ENCODE measurements around the gene PLEKHO2. TPM values are rescaled to one million over a fixed set of nuclear protein-coding genes. Genes with fewer than 3 reads are reported as not detected.

Gene PLEKHO2, protein sequence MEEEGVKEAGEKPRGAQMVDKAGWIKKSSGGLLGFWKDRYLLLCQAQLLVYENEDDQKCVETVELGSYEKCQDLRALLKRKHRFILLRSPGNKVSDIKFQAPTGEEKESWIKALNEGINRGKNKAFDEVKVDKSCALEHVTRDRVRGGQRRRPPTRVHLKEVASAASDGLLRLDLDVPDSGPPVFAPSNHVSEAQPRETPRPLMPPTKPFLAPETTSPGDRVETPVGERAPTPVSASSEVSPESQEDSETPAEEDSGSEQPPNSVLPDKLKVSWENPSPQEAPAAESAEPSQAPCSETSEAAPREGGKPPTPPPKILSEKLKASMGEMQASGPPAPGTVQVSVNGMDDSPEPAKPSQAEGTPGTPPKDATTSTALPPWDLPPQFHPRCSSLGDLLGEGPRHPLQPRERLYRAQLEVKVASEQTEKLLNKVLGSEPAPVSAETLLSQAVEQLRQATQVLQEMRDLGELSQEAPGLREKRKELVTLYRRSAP
- polyA plus RNA-seq (2011; rRNA removed) (2.8 and 2.9 TPM in 2 replicates), polyA plus RNA-seq (2017; fragmentation: RNase III; extraction: RNeasy Plus Mini Kit Qiagen cat#74134 plus additional on column Dnase treatment) (3.7 to 3.9 TPM (median 3.8 TPM) in 3 replicates), polyA minus RNA-seq (2011; rRNA and poly(A)+ RNA removed) (3.8 and 4.9 TPM in 2 replicates)
- polyA plus RNA-seq (2012; cell fraction: cytosol; rRNA removed) = 3.2 and 4.1 TPM in 2 replicates
- polyA plus RNA-seq (2012; cell fraction: nucleus; rRNA removed) = 14.3 and 16.2 TPM in 2 replicates

DNA sequence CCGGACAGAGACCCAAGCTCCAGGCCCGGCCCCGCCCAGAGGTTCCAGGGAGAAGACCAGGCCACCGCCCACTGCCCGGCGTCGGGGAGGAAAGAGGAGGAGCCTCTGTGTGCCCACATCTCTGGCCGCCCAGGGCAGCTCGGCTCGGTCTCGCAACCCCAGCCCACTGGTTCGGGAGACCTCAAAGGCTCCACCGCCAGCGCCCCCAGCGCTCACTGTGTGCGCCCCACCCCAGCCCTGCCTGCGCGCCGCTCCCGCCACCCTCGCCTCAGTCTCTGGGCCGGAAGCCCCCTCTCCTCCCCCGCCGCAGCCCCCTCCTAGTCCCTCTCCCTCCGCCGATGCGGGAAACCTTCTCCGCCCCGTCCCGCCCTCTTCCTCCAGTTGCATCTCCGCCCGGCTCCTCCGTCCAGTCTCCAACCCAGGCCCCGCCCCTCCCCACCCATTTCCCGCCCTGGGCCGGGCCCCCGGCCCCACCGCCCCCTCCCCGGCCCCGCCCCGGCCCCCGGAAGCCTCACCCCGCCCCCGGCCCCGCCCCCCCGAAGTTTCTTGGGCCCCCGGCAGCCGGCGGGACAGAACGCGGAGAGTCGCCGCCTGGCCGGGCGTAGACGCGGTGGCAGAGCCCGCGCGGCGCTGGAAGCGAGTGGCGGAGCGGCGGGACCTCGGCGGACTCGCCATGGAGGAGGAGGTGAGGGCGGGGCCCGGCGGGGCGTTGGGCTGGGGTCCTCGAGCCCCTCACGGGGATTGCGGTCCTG is at the start of gene PLEKHO2:
Gene PLEKHO2, plus strand, starts transcription at position 572 of the 752 bp plus-strand sequence. Its CDS starts 102 bp downstream, at position 674.
- DNase-seq (ENCODE audit: low read depth in 1 of 2, low spot score in 1 of 2) (peak; percentile 93 to 99), ATAC-seq (peak; percentile 87 to 97), FAIRE-seq (no peak)
- WGBS (ENCODE audit: missing lambda C conversion rate) = 0% methylated on average over 3 of the region's 75 CpGs
- no peaks in the 10 kb centered on the region for H3K9me3 ChIP-seq
- no peak for TF ChIP-seq ZSCAN20 (CRISPR knock-in tag; IDR thresholded peaks at IDR 0.05)
- TF ChIP-seq MAZ (IDR thresholded peaks at IDR 0.05; ENCODE audit: borderline replicate concordance, low read depth, low read length) = no peak
- no peak for TF ChIP-seq CHD4 (IDR thresholded peaks at IDR 0.05; ENCODE audit: borderline replicate concordance)
- TF ChIP-seq, protein P1, sequence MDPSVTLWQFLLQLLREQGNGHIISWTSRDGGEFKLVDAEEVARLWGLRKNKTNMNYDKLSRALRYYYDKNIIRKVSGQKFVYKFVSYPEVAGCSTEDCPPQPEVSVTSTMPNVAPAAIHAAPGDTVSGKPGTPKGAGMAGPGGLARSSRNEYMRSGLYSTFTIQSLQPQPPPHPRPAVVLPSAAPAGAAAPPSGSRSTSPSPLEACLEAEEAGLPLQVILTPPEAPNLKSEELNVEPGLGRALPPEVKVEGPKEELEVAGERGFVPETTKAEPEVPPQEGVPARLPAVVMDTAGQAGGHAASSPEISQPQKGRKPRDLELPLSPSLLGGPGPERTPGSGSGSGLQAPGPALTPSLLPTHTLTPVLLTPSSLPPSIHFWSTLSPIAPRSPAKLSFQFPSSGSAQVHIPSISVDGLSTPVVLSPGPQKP (IDR thresholded peaks at IDR 0.05; ENCODE audit: low read depth, low read length) = no peak
- TF ChIP-seq SMC3 (IDR thresholded peaks at IDR 0.05) = 0 out of 3 replicates have a peak, but pooled peaks have one; percentile 15
- no peak for TF ChIP-seq CHD2 (IDR thresholded peaks at IDR 0.05; ENCODE audit: low read length, partially characterized antibody)
- TF ChIP-seq, protein P2, sequence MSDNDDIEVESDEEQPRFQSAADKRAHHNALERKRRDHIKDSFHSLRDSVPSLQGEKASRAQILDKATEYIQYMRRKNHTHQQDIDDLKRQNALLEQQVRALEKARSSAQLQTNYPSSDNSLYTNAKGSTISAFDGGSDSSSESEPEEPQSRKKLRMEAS (IDR thresholded peaks at IDR 0.05) = no peak
- TF ChIP-seq TFCP2L1 (CRISPR knock-in tag; IDR thresholded peaks at IDR 0.05) = peak; percentile 67; the same call in 1 of the 2 replicates
- peak in 1 of 2 experiments; percentile 84; a peak in 3 of 5 replicates for TF ChIP-seq JUN (IDR thresholded peaks at IDR 0.05)
- TF ChIP-seq, protein P3, sequence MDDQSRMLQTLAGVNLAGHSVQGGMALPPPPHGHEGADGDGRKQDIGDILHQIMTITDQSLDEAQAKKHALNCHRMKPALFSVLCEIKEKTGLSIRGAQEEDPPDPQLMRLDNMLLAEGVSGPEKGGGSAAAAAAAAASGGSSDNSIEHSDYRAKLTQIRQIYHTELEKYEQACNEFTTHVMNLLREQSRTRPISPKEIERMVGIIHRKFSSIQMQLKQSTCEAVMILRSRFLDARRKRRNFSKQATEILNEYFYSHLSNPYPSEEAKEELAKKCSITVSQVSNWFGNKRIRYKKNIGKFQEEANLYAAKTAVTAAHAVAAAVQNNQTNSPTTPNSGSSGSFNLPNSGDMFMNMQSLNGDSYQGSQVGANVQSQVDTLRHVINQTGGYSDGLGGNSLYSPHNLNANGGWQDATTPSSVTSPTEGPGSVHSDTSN (IDR thresholded peaks at IDR 0.05) = no peak
- TF ChIP-seq, protein P4, sequence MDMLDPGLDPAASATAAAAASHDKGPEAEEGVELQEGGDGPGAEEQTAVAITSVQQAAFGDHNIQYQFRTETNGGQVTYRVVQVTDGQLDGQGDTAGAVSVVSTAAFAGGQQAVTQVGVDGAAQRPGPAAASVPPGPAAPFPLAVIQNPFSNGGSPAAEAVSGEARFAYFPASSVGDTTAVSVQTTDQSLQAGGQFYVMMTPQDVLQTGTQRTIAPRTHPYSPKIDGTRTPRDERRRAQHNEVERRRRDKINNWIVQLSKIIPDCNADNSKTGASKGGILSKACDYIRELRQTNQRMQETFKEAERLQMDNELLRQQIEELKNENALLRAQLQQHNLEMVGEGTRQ (IDR thresholded peaks at IDR 0.05) = no peak
- TF ChIP-seq, protein P5, sequence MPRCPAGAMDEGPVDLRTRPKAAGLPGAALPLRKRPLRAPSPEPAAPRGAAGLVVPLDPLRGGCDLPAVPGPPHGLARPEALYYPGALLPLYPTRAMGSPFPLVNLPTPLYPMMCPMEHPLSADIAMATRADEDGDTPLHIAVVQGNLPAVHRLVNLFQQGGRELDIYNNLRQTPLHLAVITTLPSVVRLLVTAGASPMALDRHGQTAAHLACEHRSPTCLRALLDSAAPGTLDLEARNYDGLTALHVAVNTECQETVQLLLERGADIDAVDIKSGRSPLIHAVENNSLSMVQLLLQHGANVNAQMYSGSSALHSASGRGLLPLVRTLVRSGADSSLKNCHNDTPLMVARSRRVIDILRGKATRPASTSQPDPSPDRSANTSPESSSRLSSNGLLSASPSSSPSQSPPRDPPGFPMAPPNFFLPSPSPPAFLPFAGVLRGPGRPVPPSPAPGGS (IDR thresholded peaks at IDR 0.05) = peak; percentile 26; the same call in 1 of the 3 replicates
- peak; percentile 76 for TF ChIP-seq POLR2A (IDR thresholded peaks at IDR 0.05; ENCODE audit: low read length)
- TF ChIP-seq KDM1A (IDR thresholded peaks at IDR 0.05; ENCODE audit: low read depth) = no peak
- TF ChIP-seq, protein P6, sequence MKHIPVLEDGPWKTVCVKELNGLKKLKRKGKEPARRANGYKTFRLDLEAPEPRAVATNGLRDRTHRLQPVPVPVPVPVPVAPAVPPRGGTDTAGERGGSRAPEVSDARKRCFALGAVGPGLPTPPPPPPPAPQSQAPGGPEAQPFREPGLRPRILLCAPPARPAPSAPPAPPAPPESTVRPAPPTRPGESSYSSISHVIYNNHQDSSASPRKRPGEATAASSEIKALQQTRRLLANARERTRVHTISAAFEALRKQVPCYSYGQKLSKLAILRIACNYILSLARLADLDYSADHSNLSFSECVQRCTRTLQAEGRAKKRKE (CRISPR knock-in tag; IDR thresholded peaks at IDR 0.05; ENCODE audit: low read depth) = no peak
- no peak for TF ChIP-seq CEBPB (IDR thresholded peaks at IDR 0.05)
- no peak for TF ChIP-seq FOSB (CRISPR knock-in tag; IDR thresholded peaks at IDR 0.05)
- H3K4me1 ChIP-seq = peaks cover 13% of the 10 kb centered on the region; the same call in 2 of the 3 replicates
- ChIA-PET CTCF (interaction anchor here (0.5 to 3.7 kb wide), 7 partner anchors 11 to 154 kb away, joined by 3 to 20 read pairs (median 5); no protein-coding TSS in a partner anchor), POLR2A (interaction anchor here (0.6 to 1.8 kb wide), 5 partner anchors 10 to 149 kb away, joined by 6 to 12 read pairs (median 9); partner anchors contain the start of genes ANKDD1A, PIF1 and SPG21)
- peak within 1 kb of the TSS; percentile 91 for H3K4me2 ChIP-seq
- H3K4me3 ChIP-seq = peak within 1 kb of the TSS; percentile 70
- H3K27ac ChIP-seq = peak within 1 kb of the TSS; percentile 82 to 95
